Fibroblast of lung (primary cell): ENCODE results near the gene CTNNA2.

Source experiments
- CTCF ChIP-seq, 2 donors: IDR thresholded peaks in 1 of 2; conservative IDR thresholded peaks in 1 of 2; 1 replicate in 1 of 2; 2 replicates in 1 of 2; pipeline ENCODE4 v1.5.1; 2011 to 2012; ENCODE audit warnings: low read length in 2 of 2, control low read depth in 1 of 2, inconsistent platforms in 1 of 2, low read depth in 1 of 2, mild to moderate bottlenecking in 1 of 2
- EZH2 ChIP-seq: IDR thresholded peaks from 2 replicates; pipeline ENCODE4 v1.5.1; 2012; ENCODE audit warnings: low read length, control low read depth, mild to moderate bottlenecking; ENCODE audit errors: missing control alignments

- TF ChIP-seq EZH2 (no peak), CTCF (conservative IDR thresholded peaks at IDR 0.05 in 1 of 2, IDR thresholded peaks at IDR 0.05 in 1 of 2; ENCODE audit: low read depth in 1 of 2, low read length in 2 of 2) (no peak)
Observed at GRCh38 chr2:80624062-80624461, 1111.2 kb downstream of the CTNNA2 start.
